SU-DHL-6 (cell line): ENCODE measurements around the gene CDC123.

Source experiments
- EZH2phosphoT487 ChIP-seq: fragments of 200-600 bp; sonication (generic), shearing (Covaris generic); conservative IDR thresholded peaks from 2 replicates; pipeline ENCODE4 v1.6.1; 2018; ENCODE audit warnings: mild to moderate bottlenecking, antibody characterized with exemption, low read length, moderate library complexity, mixed read lengths
- TF ChIP-seq, protein P1 (sequence below): fragments of 200-600 bp; sonication (generic); IDR thresholded peaks from one replicate; pipeline ENCODE4 v1.5.1; 2017; ENCODE audit warnings: antibody characterized with exemption, mild to moderate bottlenecking, low read length, moderate library complexity; ENCODE audit not compliant: insufficient read depth, poor library complexity, severe bottlenecking

DNA sequence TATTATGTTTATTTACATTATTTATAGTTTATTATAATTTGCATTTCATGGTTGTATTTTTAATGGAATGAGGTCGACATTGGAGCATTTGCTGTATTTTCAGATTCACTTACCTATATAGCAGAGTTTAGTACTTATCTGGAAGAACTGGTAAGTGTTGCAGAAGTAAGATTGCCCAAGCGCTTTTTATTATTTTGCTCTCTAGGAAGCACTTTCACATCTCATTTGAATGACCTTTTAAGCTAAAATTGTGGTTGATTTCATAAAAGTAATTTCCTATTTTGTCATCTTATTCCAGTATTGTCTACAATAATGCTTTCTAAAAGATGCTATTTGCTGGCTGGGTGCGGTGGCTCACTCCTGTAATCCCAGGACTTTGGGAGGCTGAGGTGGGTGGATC is 37.9 kb upstream of the CDC123 start:
- TF ChIP-seq, protein P1, sequence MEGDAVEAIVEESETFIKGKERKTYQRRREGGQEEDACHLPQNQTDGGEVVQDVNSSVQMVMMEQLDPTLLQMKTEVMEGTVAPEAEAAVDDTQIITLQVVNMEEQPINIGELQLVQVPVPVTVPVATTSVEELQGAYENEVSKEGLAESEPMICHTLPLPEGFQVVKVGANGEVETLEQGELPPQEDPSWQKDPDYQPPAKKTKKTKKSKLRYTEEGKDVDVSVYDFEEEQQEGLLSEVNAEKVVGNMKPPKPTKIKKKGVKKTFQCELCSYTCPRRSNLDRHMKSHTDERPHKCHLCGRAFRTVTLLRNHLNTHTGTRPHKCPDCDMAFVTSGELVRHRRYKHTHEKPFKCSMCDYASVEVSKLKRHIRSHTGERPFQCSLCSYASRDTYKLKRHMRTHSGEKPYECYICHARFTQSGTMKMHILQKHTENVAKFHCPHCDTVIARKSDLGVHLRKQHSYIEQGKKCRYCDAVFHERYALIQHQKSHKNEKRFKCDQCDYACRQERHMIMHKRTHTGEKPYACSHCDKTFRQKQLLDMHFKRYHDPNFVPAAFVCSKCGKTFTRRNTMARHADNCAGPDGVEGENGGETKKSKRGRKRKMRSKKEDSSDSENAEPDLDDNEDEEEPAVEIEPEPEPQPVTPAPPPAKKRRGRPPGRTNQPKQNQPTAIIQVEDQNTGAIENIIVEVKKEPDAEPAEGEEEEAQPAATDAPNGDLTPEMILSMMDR, result no peak
- no peak for TF ChIP-seq EZH2phosphoT487
